ENCODE measurements around the gene UNG.
A peak's percentile ranks its signal among the peaks of the same experiment; 100 is the strongest.

The UNG gene

DNA sequence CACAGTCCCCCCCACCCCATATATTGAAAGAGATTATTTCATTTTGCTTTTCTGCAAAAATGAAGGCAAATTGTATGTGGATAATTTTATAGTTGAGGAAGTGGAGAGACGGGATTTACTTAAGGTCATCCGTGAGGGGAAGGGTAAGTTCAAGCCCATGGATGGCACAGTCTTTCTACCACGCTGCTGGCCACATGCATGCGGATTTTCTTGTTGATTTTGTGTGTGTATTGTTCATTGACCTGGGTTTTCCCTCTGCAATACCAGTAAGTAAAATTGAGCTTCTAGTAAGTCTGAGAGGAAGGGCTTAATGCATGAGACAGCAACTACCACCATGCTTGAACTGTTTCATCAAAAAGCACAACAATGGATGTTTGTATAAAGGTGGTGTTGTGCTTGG is 54.1 kb downstream of the UNG start:
- DNase-seq (ENCODE audit: extremely low read depth, low read depth): no peak
- TF ChIP-seq, protein P1, sequence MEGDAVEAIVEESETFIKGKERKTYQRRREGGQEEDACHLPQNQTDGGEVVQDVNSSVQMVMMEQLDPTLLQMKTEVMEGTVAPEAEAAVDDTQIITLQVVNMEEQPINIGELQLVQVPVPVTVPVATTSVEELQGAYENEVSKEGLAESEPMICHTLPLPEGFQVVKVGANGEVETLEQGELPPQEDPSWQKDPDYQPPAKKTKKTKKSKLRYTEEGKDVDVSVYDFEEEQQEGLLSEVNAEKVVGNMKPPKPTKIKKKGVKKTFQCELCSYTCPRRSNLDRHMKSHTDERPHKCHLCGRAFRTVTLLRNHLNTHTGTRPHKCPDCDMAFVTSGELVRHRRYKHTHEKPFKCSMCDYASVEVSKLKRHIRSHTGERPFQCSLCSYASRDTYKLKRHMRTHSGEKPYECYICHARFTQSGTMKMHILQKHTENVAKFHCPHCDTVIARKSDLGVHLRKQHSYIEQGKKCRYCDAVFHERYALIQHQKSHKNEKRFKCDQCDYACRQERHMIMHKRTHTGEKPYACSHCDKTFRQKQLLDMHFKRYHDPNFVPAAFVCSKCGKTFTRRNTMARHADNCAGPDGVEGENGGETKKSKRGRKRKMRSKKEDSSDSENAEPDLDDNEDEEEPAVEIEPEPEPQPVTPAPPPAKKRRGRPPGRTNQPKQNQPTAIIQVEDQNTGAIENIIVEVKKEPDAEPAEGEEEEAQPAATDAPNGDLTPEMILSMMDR (IDR thresholded peaks at IDR 0.05; ENCODE audit: low read depth, low read length, missing control alignments): no peak
- H3K4me3 ChIP-seq (replicated peaks; ENCODE audit: low read depth, low read length): no peak overlapping the region

DNA sequence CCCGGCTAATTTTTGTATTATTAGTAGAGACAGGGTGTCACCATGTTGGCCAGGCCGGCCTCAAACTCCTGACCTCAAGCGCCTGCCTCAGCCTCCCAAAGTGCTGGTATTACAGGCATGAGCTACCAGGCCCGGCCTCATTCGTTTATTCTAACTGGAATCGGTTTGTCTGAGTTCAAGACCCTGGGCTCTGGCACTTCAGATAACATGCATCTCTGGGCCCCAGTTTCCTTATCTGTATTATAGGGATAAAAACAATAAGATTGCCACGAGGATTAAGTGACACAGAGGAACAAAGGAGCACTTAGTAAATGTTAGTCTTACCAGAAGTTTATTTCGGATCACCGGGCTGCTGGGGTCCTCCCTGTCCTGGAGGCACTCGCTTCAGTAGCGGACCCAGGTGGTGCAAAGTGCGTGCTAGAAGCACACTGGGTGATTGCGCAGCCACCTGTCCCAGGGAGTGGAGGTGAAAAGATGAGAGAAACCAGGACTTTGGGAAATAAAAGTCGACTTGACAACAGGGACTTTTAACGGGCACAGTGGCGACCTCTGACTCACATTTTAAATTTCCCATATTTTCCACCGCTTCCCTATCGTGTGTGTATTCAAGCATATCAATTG is 56.5 kb downstream of the UNG start:
- peak overlapping the region; percentile 28 for H3K4me3 ChIP-seq (replicated peaks; ENCODE audit: low read depth, low read length)
- TF ChIP-seq, protein P1 (IDR thresholded peaks at IDR 0.05; ENCODE audit: low read depth, low read length, missing control alignments): no peak
- no peak for DNase-seq (ENCODE audit: extremely low read depth, low read depth)

DNA sequence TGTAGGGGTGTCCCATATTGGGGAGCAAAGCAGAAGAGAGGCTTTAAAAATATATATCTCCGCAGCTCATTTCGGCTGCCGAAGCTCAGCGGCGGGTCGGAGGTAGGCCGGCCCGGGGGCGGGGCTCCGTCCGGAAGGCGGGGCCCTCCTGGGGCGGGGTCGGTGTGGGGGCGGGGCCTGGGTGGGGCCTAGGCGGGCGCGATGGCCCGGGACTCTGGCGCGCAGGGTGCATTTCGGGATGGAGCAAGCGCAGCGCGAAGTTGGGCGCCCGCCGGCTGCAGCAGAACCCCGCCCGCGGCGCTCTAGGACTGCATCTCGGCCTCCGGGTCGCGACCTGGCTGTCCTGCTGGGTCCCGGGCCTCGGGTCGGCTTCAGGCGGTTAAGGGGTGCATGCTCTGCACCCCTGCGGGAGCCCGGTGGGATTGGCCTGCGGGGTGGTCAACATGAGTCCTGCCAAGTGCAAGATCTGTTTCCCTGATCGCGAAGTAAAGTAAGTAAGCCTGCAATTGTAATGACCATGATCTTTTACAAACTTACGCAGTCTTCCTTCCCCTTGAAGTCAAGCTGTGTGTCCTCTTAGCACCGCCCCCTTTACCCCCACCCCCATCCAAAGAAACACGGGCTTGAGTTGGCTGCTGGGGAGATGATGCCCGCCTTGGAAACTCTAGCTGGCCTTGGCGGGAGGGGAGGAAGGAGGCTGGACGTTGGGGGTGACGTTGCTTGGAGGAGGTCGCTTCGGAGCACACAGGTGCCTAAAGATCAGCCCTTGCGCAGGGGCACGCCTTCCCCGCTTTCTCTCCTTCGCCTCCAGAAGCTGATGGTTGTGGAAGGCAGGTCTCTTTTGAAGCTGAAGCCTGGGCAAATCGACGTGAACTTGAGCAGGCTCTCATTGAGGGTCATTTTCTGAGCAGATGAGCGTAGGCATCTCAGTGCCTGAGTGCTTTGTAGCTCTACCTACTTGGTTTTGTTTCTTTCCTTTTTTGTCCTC is 57.3 kb downstream of the UNG start:
- no peak for DNase-seq (ENCODE audit: extremely low read depth, low read depth)
- TF ChIP-seq, protein P1 (IDR thresholded peaks at IDR 0.05; ENCODE audit: low read depth, low read length, missing control alignments): no peak
- H3K4me3 ChIP-seq (replicated peaks; ENCODE audit: low read depth, low read length): peak overlapping the region; percentile 49

DNA sequence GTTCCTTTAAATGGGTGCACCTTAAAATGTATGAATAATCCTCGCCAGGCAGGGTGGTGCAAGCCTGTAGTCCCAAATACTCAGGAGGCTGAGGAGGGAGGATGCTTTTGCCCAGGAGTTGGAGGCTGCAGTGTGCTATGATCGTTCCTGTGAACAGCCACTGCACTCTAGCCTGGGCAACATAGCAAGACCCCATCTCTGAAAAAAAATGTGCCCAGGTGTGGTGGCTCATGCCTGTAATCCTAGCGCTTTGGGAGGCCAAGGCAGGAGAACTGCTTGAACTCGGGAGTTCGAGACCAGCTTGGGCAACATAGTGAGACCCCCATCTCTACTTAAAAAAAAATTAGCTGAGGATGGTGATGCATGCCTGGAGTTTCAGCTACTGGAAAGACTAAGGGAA is 58.6 kb downstream of the UNG start:
- no peak for DNase-seq (ENCODE audit: extremely low read depth, low read depth)
- TF ChIP-seq, protein P1 (IDR thresholded peaks at IDR 0.05; ENCODE audit: low read depth, low read length, missing control alignments): no peak
- H3K4me3 ChIP-seq (replicated peaks; ENCODE audit: low read depth, low read length): no peak overlapping the region

DNA sequence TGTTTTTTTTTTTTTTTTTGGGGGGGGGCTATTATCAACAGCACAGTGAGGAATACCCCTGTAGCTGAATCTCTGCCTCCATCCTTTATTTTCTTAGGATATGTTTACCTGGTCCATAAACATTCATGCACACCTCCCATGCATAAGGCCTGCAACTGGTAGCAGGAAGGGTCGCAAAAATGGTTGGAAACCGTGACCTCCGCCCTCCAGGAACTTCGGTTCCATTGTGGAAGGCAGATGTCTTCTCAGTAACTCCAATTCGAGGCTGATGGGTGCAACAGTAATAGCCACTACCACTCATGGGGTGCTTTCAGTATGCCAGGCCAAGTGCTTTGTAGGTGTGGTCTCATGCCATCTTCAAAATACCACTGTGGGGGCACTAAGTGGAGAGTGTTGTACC is 59.2 kb downstream of the UNG start:
- TF ChIP-seq, protein P1 (IDR thresholded peaks at IDR 0.05; ENCODE audit: low read depth, low read length, missing control alignments): no peak
- DNase-seq (ENCODE audit: extremely low read depth, low read depth): no peak
- no peak overlapping the region for H3K4me3 ChIP-seq (replicated peaks; ENCODE audit: low read depth, low read length)

DNA sequence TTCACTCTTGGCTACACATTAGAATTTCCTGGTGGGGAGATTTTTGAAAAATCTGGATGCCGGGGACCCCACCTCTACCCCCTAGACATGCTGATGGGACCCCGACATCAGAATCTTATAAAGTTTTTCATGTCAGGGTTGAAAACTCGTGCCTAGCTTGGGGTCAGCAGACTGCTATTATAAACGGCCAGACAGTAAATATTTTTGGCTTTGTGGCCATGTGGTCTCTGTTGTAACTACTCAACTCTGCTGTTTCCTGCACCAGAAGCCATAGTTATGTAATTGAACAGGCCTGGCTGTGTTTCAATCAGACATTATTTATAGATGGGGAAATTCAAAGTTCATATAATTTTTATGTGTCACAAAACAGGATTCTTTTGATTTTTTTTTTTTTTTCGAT is 60.6 kb downstream of the UNG start:
- H3K4me3 ChIP-seq (replicated peaks; ENCODE audit: low read depth, low read length): no peak overlapping the region
- DNase-seq (ENCODE audit: extremely low read depth, low read depth): no peak
- TF ChIP-seq, protein P1 (IDR thresholded peaks at IDR 0.05; ENCODE audit: low read depth, low read length, missing control alignments): no peak

Data from HFF-Myc (cell line).